ENCODE measurements around the gene OTOA.
"Not testable (repeated sequence)": the region's sequence is repeated elsewhere in the genome, so short reads cannot be mapped to it uniquely, and the experiment has no call there.

DNA sequence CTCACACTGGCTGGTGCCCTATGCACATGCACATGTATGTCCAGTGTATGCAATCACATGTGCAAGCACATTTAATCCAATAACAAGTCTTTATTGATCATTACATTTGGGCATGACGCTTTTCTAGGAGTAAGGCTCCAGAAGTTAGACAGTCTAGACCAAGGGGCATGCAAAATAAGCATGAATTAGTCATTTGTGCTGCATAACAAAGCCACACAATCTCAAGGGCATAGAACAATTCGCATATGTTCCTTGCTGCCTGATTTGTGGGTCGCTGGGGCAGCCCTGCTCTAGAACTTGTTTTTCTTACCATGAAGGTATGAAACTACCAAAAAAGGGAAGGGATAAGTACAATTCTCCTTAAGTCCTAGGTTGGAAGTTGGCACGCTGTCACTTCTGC, 67.5 kb downstream of the OTOA start:
- TF ChIP-seq POLR2AphosphoS5 (IDR thresholded peaks at IDR 0.05; ENCODE audit: low read depth, low read length); TAF1 (IDR thresholded peaks at IDR 0.05; ENCODE audit: borderline replicate concordance, low read depth, low read length): not testable (repeated sequence)
